Embryonic facial prominence (tissue), 1 donor: ENCODE measurements around the gene TEAD1.

Experiments used
- DNase-seq: peaks from one replicate; pipeline ENCODE4 v3.0.0-alpha.2; 2016; ENCODE audit errors: extremely low spot score

The TEAD1 gene

DNA sequence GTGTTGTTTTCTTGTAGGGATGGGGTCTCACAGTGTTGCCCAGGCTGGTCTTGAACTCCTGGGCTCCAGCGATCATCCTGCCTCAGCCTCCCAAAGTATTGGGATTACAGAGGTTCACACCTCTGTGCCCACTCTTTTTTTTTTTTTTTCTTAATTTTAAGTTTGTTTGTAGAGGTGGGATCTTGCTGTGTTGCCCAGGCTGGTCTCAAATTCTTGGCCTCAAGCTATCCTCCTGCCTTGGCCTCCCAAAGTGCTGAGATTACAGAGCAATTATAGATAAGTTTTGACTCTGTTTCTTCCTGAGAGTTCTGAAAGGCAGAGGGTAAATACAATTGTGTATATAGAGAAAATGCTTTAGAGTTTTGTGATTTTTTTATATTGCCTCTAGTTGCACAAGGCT, 160.4 kb downstream of the TEAD1 start:
- DNase-seq: no peak

DNA sequence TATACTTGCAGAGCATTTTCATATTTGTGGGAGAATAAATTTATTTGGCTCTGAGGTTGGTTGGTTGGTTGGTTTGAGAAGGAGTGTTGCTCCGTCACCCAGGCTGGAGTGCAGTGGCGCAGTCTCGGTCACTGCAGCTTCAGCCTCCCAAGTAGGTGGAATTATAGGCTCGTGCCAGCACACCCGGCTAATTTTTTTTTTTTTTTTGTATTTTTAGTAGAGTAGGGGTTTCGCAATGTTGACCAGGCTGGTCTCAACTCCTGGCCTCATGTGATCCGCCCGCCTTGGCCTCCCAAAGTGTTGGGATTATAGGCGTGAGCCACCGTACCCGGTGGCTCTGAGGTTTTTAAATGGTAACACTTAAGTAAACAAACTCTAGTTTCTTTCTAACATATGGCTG, 161.1 kb downstream of the TEAD1 start:
- DNase-seq: no peak

DNA sequence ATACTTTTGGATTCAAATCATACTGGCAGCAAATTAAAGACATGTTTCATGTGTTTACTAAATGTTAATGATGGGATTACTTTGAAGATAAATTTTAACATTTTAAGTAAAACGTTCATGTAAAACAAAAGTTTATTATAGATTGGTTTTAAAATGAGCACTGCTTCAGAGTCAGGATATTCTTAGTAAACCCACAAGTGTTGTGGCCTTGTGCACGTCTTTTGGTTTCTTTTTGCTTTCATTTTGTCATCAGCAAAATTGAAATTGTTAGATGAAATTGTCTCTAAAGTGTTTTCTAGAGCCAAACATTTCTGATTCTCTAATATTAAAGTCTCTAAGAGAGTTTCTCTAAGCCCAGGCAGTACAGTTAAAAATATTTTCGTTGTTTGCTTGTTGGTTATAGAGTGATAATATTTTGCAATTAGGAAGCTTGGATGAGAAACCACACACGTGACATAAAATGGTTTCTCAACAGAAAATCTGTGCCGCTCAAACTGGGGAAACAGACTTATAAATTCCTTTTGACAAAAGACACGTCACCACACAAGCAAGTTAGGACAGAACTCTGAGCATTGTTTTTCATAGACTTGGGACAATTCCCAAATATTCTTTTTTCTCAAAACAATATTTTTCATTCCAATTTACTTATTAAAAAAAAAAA, 164.4 kb downstream of the TEAD1 start:
- DNase-seq: no peak

DNA sequence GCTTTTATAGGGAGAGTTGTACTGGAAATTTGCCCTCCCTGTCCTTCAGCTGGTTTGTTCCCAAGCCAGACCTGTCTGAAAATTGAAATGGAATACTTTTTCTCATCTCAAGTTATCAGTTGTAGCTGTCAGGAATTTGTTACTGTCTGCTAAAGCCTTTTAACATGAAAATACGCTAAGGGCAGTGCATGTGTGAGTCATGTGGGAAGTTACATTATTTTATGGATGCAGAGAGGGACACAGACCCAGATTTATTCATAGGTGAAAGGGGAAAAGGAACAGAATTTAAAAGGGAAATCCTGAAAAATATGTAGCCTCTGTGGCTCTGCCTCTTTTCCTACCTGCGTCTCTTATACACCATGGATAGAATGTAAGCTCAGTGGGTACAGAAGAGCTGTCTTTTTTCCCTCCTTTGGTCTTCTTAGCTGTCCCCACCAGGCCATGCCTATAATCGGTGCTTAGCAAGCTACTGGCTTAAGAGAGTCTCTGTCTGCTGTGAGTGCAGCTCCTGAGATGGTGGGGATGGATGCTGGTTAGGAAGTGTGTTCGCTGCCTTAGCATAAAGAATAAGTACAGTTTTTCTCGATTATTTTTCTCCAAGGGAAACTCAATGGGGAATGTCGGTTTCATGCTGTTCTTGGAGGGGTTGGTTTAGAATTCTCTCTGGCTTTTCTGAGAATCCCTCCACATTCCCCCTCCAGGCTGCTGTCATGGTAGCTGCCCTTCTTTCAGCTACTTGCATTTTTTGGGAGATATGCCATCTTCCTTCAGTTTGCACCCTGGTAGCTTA, 166.8 kb downstream of the TEAD1 start:
- DNase-seq: no peak

- DNase-seq: peak; percentile 72
Measured at GRCh38 chr11:12841946-12842630, 167.9 kb downstream of the TEAD1 start.

DNA sequence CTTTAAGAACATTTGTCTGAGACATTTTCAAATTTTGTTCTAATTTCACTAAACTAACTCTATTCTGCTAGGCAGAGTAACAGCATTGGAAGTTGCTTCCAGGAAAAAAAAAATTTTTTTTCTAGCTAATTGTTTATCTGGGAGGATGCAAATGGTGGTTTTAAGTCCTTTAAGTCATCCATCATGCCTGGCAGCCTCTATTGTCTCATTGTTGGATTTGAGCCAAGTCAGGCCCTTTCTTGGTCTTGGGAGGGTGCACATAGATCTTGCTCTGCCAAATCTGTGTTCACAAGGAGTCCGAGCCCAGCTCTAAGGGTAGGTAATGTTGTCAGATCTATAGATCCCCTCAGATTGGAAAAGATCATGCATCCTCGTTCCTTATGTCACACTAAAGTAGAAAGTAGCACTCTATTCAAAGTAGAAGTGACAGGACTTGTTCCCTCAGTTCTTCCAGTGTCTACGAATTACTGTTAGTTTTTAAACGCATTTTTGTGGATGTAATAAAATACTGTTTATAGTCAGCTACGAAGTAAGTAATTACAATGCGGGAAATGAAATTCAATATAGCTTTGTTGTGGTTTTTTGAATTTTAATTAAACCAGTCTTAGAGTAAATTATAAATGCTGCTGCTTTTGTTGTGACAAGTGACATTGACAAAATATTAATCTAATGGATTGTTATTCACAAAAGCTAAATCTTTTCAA, 168.9 kb downstream of the TEAD1 start:
- DNase-seq: no peak

- no peak for DNase-seq
Measured at GRCh38 chr11:12845163-12845562, 170.9 kb downstream of the TEAD1 start.

GRCh38 chr11:12845739-12846358, 171.6 kb downstream of the TEAD1 start:
- no peak for DNase-seq

GRCh38 chr11:12846786-12847615, 172.8 kb downstream of the TEAD1 start:
- DNase-seq: no peak

GRCh38 chr11:12848413-12848812, 174.2 kb downstream of the TEAD1 start:
- no peak for DNase-seq

DNA sequence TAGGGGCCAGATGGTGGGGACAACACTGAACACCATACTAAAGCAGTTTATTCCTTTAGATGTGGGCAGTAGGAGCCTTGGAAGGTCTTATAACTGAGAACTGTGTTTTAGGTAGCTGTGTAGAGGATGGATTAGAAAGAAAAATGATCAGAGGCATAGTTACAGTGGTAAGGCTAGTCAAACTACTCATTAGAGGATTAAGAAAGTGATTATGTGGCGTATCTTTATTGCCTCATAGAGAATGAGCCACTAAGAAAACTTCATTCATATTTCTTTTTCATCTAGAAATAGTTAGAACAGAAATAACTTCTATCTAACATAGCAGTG, 179.1 kb downstream of the TEAD1 start:
- DNase-seq: no peak

GRCh38 chr11:12853652-12854296, 179.6 kb downstream of the TEAD1 start:
- DNase-seq: no peak

DNA sequence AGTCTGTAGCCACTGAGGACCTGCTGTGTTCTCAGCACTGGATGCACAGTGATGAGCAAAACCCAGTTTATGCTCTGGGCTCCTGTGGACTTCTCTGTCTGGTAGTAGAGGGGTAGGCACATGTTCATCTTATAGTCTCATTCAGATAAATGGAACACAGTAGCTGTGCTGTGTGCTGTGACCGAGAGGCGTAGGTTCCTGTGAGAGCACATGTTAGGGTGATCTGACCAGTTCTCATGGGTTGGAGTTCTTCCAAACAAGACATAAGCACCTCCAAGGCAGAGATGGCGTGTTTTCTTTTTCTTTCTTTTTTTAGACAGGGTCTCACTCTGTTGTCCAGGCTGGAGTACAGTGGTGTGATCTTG, 180.1 kb downstream of the TEAD1 start:
- DNase-seq: no peak

DNA sequence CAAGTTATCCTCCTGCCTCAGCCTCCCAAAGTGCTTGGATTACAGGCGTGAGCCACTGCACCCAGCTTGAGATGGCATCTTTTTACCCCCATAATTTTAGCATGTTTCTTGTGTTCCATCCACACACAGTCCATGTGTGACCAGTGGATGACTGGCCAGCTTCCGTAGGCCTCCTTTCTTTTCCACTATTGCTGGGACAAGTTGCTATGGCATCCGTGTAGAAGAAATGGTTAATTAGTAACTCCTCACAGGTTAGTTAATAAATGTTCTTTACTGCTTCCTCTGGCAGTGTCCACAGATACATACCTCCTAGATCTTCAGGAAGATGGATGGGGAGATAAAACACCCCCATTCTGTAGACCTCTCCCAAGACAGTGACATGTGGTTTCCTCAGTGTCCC, 180.6 kb downstream of the TEAD1 start:
- DNase-seq: no peak

DNA sequence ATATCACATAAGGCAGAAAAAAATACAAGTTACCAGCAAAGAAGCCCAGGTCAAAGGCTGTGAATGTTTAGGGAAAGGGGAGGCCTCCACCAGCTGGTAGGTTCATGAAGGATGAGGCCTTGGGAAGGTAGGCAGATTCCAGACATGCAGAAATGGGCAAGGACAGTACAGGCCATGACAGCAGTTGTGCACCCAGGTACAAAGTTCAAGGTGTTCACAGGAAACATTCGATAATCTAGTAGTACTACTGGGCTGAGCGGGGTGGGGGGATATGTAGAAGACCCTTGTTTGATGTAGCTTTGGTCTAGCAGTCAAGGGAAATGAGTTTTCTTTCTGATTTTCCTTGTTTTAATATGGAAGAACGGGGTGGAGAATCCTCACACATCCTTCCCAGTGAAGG, 182.1 kb downstream of the TEAD1 start:
- no peak for DNase-seq

DNA sequence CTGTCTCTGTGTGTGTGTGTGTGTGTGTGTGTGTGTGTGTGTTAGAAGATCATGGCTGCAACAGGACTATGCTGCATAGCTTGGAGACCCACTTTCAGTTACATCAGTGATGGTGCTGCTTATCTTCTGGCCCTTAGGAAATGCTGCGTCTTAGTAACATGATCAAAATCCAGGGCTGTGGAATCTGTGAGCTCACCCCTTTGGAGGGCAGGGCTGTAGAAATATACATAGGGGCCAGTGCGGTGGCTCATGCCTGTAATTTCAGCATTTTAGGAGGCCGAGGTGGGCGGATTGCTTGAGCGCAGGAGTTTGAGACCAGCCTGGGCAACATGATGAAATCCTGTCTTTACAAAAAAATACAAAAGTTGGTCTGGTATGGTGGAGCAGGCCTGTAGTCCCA, 183.4 kb downstream of the TEAD1 start:
- DNase-seq: no peak

- DNase-seq: no peak
Measured at GRCh38 chr11:12859872-12860657, 185.8 kb downstream of the TEAD1 start.

- DNase-seq: no peak
Measured at GRCh38 chr11:12860827-12861226, 186.6 kb downstream of the TEAD1 start.

- DNase-seq: peak; percentile 58
Measured at GRCh38 chr11:12862696-12863469, 188.7 kb downstream of the TEAD1 start.
